GM19193 (cell line): Measurements from ENCODE around the gene ZNF385D.

Source experiments
- POLR2A ChIP-seq: IDR thresholded peaks from 4 replicates; pipeline ENCODE4 v1.6.1; 2011; ENCODE audit not compliant: insufficient read depth, insufficient read length; ENCODE audit errors: extremely low read depth

Gene ZNF385D

GRCh38 chr3:21777821-21778220 lies 26.8 kb upstream of the ZNF385D start:
- no peak for TF ChIP-seq POLR2A

- no peak for TF ChIP-seq POLR2A
These were observed 15.0 kb upstream of the ZNF385D start for GRCh38 chr3:21766002-21766401.

- no peak for TF ChIP-seq POLR2A
These were observed 4.9 kb upstream of the ZNF385D start for GRCh38 chr3:21755896-21756295.

GRCh38 chr3:21754839-21755238 lies 3.8 kb upstream of the ZNF385D start:
- no peak for TF ChIP-seq POLR2A

GRCh38 chr3:21752749-21753347 lies 1.8 kb upstream of the ZNF385D start:
- TF ChIP-seq POLR2A = no peak

GRCh38 chr3:21751886-21752285 lies 876 bp upstream of the ZNF385D start:
- TF ChIP-seq POLR2A = no peak

- TF ChIP-seq POLR2A = no peak
These were observed 822 bp downstream of the ZNF385D start for GRCh38 chr3:21750080-21750696.

GRCh38 chr3:21747966-21748555 lies 2.9 kb downstream of the ZNF385D start:
- no peak for TF ChIP-seq POLR2A

- TF ChIP-seq POLR2A = no peak
These were observed 3.6 kb downstream of the ZNF385D start for GRCh38 chr3:21747376-21747775.

GRCh38 chr3:21745966-21746365 lies 5.0 kb downstream of the ZNF385D start:
- TF ChIP-seq POLR2A = no peak

GRCh38 chr3:21744793-21745192 lies 6.2 kb downstream of the ZNF385D start:
- TF ChIP-seq POLR2A = no peak

GRCh38 chr3:21738935-21739702 lies 11.9 kb downstream of the ZNF385D start:
- no peak for TF ChIP-seq POLR2A

- TF ChIP-seq POLR2A = no peak
These were observed 12.7 kb downstream of the ZNF385D start for GRCh38 chr3:21738283-21738682.

- TF ChIP-seq POLR2A = no peak
These were observed 16.3 kb downstream of the ZNF385D start for GRCh38 chr3:21734746-21735145.

- TF ChIP-seq POLR2A = no peak
These were observed 21.0 kb downstream of the ZNF385D start for GRCh38 chr3:21729888-21730459.

- TF ChIP-seq POLR2A = no peak
These were observed 21.7 kb downstream of the ZNF385D start for GRCh38 chr3:21729331-21729730.

GRCh38 chr3:21722768-21723167 lies 28.2 kb downstream of the ZNF385D start:
- no peak for TF ChIP-seq POLR2A
